Suprapubic skin (tissue), 3 donors: ENCODE measurements around the gene ZNF398.
A peak's percentile ranks its signal among the peaks of the same experiment; 100 is the strongest.

Source experiments
- POLR2A ChIP-seq, 2 donors: fragments of 450-650 bp; IDR thresholded peaks; one replicate each; pipeline ENCODE4 v1.6.1; 2017; ENCODE audit warnings: antibody characterized with exemption in 2 of 2, mild to moderate bottlenecking in 2 of 2, moderate library complexity in 2 of 2
- TF ChIP-seq, protein P1 (sequence below), 2 donors: fragments of 200-600 bp in 1 of 2; fragments of 450-650 bp in 1 of 2; sonication (generic) in 1 of 2; IDR thresholded peaks; one replicate each; pipeline ENCODE4 v1.5.1; 2016 to 2019; ENCODE audit warnings: antibody characterized with exemption in 2 of 2, mild to moderate bottlenecking in 1 of 2, moderate library complexity in 1 of 2

DNA sequence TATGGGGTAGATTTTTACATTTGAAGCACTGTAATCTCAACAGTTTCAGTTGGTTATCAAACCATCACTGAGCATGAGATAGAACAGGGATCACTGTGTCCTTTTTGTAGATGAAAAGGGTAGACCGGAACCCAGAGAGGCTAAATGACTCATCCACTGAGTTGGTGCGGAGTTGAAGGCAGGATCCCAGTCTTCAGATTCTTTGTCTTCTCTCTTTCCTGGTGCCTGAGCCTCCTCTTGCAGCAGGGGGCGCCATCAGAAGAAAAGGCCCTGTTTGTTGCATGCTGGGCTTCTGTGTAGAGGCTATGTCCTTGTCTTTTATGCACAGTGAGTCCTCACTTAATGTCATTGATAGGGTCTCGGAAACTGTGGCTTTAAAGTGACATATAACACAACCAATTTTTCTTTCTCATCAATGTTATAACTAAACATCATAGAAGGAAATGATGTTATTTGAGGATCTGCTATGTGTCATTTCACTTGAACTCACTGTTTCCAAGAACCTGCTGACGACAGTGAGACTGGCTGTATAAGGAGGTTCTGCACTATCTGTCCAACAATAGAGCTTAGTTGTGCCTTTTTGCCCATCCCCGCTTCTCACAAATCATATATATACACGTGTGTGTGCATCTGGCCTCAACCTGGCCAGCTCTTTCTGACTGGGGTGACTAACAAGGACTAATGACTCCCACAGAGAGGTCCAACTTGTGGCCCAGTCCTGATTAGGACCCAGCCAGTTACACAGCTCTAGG lies 62.4 kb downstream of the ZNF398 start:
- TF ChIP-seq, protein P1, sequence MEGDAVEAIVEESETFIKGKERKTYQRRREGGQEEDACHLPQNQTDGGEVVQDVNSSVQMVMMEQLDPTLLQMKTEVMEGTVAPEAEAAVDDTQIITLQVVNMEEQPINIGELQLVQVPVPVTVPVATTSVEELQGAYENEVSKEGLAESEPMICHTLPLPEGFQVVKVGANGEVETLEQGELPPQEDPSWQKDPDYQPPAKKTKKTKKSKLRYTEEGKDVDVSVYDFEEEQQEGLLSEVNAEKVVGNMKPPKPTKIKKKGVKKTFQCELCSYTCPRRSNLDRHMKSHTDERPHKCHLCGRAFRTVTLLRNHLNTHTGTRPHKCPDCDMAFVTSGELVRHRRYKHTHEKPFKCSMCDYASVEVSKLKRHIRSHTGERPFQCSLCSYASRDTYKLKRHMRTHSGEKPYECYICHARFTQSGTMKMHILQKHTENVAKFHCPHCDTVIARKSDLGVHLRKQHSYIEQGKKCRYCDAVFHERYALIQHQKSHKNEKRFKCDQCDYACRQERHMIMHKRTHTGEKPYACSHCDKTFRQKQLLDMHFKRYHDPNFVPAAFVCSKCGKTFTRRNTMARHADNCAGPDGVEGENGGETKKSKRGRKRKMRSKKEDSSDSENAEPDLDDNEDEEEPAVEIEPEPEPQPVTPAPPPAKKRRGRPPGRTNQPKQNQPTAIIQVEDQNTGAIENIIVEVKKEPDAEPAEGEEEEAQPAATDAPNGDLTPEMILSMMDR (IDR thresholded peaks at IDR 0.05) = peak; percentile 15 to 45
- TF ChIP-seq POLR2A (IDR thresholded peaks at IDR 0.05) = no peak
